HCT116 (cell line): ENCODE measurements around the gene CCDC124. TPM values are rescaled to one million over a fixed set of nuclear protein-coding genes. Genes with fewer than 3 reads are reported as not detected.
"Not testable (repeated sequence)": the region's sequence is repeated elsewhere in the genome, so short reads cannot be mapped to it uniquely, and the experiment has no call there.

Experiments used
- ATAC-seq: fragments of 200-7000 bp; cut with Tn5 transposase; 2 replicates; pipeline ENCODE4 v1.9.1; 2020; ENCODE audit warnings: mild to moderate bottlenecking, moderate library complexity
- BruUV-seq: library from RNA; stranded (reverse); fragments of 400-500 nt; replicated peaks from 2 replicates; lab custom pipeline; 2021; lab: Mats Ljungman, UMichigan
- CTCF ChIA-PET: fragments of 300-600 bp; sonication (Branson Sonifier 250); formaldehyde crosslinking; loops from one replicate; lab custom pipeline; 2021; ENCODE audit warnings: antibody characterized with exemption; lab: Charles Lee
- POLR2A ChIA-PET: fragments of 300-600, 350-600 bp; sonication (Branson Sonifier 250); formaldehyde crosslinking; loops from one replicate; lab custom pipeline; 2021; ENCODE audit warnings: antibody characterized with exemption; lab: Charles Lee
- RAD21 ChIA-PET, 2 experiments: fragments of 300-600 bp; sonication (Branson Sonifier 250); formaldehyde crosslinking; loops; one replicate each; lab custom pipeline; 2023; ENCODE audit warnings: low total read pairs in 2 of 2; ENCODE audit not compliant: uncharacterized antibody in 2 of 2, unreplicated experiment in 2 of 2, low non-redundant PET in 1 of 2; lab: Charles Lee
- DNase-seq: peaks from one replicate; pipeline ENCODE4 v3.0.0-alpha.2; 2010; ENCODE audit warnings: low read depth, low spot score
- H2AFZ ChIP-seq: fragments of 200-600 bp; shearing (Covaris generic), sonication (generic); 2 replicates; pipeline ENCODE4 v1.6.1; 2017; ENCODE audit warnings: low read depth, mixed run types, mixed read lengths, antibody characterized with exemption, low read length; ENCODE audit not compliant: poor library complexity, severe bottlenecking
- H3K27ac ChIP-seq: 2 replicates; pipeline ENCODE4 v1.5.1; 2012; ENCODE audit warnings: low read depth, low read length
- H3K27me3 ChIP-seq: fragments of 200-600 bp; sonication (generic); 2 replicates; pipeline ENCODE4 v1.6.1; 2016; ENCODE audit warnings: mixed run types, low read length, mixed read lengths; ENCODE audit not compliant: insufficient read depth
- H3K36me3 ChIP-seq, 2 experiments: fragments of 200-500 bp in 1 of 2; fragments of 200-600 bp in 1 of 2; sonication (Bioruptor generic) in 1 of 2; sonication (generic) in 1 of 2; 2 replicates each; pipeline versions ENCODE4 v1.5.1 to v1.6.1; 2014 to 2016; ENCODE audit warnings: low read length in 2 of 2, inconsistent platforms in 1 of 2, mixed read lengths in 1 of 2, mixed run types in 1 of 2; ENCODE audit not compliant: insufficient read depth in 2 of 2, control insufficient read depth in 1 of 2
- H3K4me1 ChIP-seq, 2 experiments: fragments of 200-600 bp in 1 of 2; sonication (generic) in 1 of 2; 2 replicates each; pipeline versions ENCODE4 v1.5.1 to v1.6.1; 2012 to 2017; ENCODE audit warnings: low read length in 2 of 2, inconsistent platforms in 1 of 2, mild to moderate bottlenecking in 1 of 2, mixed read lengths in 1 of 2, mixed run types in 1 of 2, moderate library complexity in 1 of 2; ENCODE audit not compliant: insufficient read depth in 2 of 2, control insufficient read depth in 1 of 2
- H3K4me2 ChIP-seq: fragments of 200-600 bp; sonication (generic); 2 replicates; pipeline ENCODE4 v1.6.1; 2017; ENCODE audit warnings: mixed run types, low read length, mixed read lengths
- H3K4me3 ChIP-seq, 2 experiments: fragments of 200-600 bp in 1 of 2; sonication (generic) in 1 of 2; replicated peaks in 1 of 2; 2 replicates each; pipeline ENCODE4 v1.5.1; 2011 to 2016; ENCODE audit warnings: low read length in 2 of 2, control low read depth in 1 of 2, low read depth in 1 of 2, mild to moderate bottlenecking in 1 of 2, mixed read lengths in 1 of 2, mixed run types in 1 of 2
- H3K79me2 ChIP-seq: fragments of 200-600 bp; sonication (generic); 2 replicates; pipeline ENCODE4 v1.6.1; 2017; ENCODE audit warnings: mild to moderate bottlenecking, mixed run types, low read length, moderate library complexity, mixed read lengths; ENCODE audit not compliant: insufficient read depth
- H3K9ac ChIP-seq: fragments of 200-600 bp; sonication (generic); 2 replicates; pipeline ENCODE4 v1.6.1; 2016; ENCODE audit warnings: low read length, mixed read lengths
- H3K9me2 ChIP-seq: fragments of 200-600 bp; sonication (generic), shearing (Covaris generic); 2 replicates; pipeline ENCODE4 v1.6.1; 2017; ENCODE audit warnings: mixed run types, mild to moderate bottlenecking, moderate library complexity; ENCODE audit not compliant: insufficient read depth
- H3K9me3 ChIP-seq, 2 experiments: fragments of 200-500 bp in 1 of 2; fragments of 200-600 bp in 1 of 2; sonication (Bioruptor generic) in 1 of 2; sonication (generic) in 1 of 2; 2 replicates each; pipeline ENCODE4 v1.6.1; 2014 to 2017; ENCODE audit warnings: low read length in 2 of 2, mixed read lengths in 2 of 2, inconsistent platforms in 1 of 2, low read depth in 1 of 2, mild to moderate bottlenecking in 1 of 2, mixed run types in 1 of 2, moderate library complexity in 1 of 2; ENCODE audit not compliant: control insufficient read depth in 1 of 2, insufficient read depth in 1 of 2
- H4K20me1 ChIP-seq: fragments of 200-600 bp; sonication (generic), shearing (Covaris generic); 2 replicates; pipeline ENCODE4 v1.6.1; 2017; ENCODE audit warnings: mixed run types, mild to moderate bottlenecking, moderate library complexity; ENCODE audit not compliant: insufficient read depth
- CEBPB ChIP-seq: IDR thresholded peaks from 2 replicates; pipeline ENCODE4 v1.6.1; 2012; ENCODE audit warnings: low read depth
- EGR1 ChIP-seq: IDR thresholded peaks from 2 replicates; pipeline ENCODE4 v1.6.1; 2012; ENCODE audit warnings: low read depth
- EZH2 ChIP-seq: fragments of 200-600 bp; sonication (generic); IDR thresholded peaks from 2 replicates; pipeline ENCODE4 v1.6.1; 2017; ENCODE audit warnings: antibody characterized with exemption, mixed run types
- FOSL1 ChIP-seq: IDR thresholded peaks from 2 replicates; pipeline ENCODE4 v1.6.1; 2012; ENCODE audit warnings: low read depth
- POLR2A ChIP-seq: IDR thresholded peaks from 2 replicates; pipeline ENCODE4 v1.7.0; 2011; ENCODE audit warnings: borderline replicate concordance; ENCODE audit not compliant: insufficient read depth, insufficient read length; ENCODE audit errors: extremely low read depth
- RAD21 ChIP-seq: IDR thresholded peaks from 2 replicates; pipeline ENCODE4 v1.6.1; 2012; ENCODE audit warnings: low read depth, mild to moderate bottlenecking
- SIN3A ChIP-seq: IDR thresholded peaks from 2 replicates; pipeline ENCODE4 v1.6.1; 2012; ENCODE audit warnings: low read depth
- SRF ChIP-seq: IDR thresholded peaks from 2 replicates; pipeline ENCODE4 v1.6.1; 2012; ENCODE audit warnings: low read depth
- ZFX ChIP-seq: fragments of 450-650 bp; IDR thresholded peaks from 2 replicates; pipeline ENCODE4 v1.6.1; 2017
- intact Hi-C: fragments of 100-400 bp; cut with micrococcal nuclease; formaldehyde crosslinking; loops from 2 replicates; pipeline ENCODE4 v1.10.0; 2022
- total RNA-seq: library from RNA; stranded (reverse); gene quantifications from one replicate; pipeline ENCODE4 v1.2.1, GENCODE V29; 2021; ENCODE audit not compliant: unreplicated experiment
- TF ChIP-seq, protein P1 (sequence below): IDR thresholded peaks from 2 replicates; pipeline ENCODE4 v1.6.1; 2012
- TF ChIP-seq, protein P2 (sequence below): IDR thresholded peaks from 2 replicates; pipeline ENCODE4 v1.6.1; 2012; ENCODE audit warnings: low read depth

CCDC124 gene
- total RNA-seq, 1 experiment from 2014 or later, result 177 TPM

DNA sequence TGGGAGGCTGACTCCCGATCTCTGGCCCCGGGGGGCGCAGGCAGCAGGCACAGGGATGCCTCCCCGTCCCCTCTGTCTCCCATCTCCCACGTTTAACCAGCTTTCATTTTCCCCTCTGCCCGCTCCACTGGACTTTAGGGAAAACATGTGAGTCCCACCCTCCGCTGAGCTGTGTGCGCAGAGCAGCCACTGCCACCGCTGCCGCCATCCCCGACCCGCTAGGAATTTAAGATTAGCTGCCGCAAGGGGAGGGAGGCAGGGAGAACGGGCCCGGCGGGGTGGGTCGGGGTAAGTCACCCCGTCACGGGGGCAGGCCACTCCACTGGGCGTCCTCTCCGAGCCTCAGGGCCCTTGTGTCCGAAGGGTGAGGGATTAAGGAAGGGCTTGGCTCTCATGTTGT, 49.6 kb downstream of the CCDC124 start:
- no peaks in the 10 kb centered on the region for H3K36me3 ChIP-seq
- peaks cover 0 to 12% of the 10 kb centered on the region in 2 experiments; a peak in 2 of 4 replicates for H3K4me1 ChIP-seq
- ATAC-seq, result no peak
- H4K20me1 ChIP-seq, result no peaks in the 10 kb centered on the region
- H3K27me3 ChIP-seq, result no peaks in the 10 kb centered on the region
- BruUV-seq, result no TSS peak
- RAD21 ChIA-PET, result no interaction called here
- no peak for TF ChIP-seq RAD21
- no peak for TF ChIP-seq CEBPB
- TF ChIP-seq, all 23 proteins: peak for 0
- Histone ChIP-seq H2AFZ (no peak overlapping the region), H3K79me2 (no peaks in the 10 kb centered on the region), H3K27ac (no peak overlapping the region), H3K9me3 (no peaks in the 10 kb centered on the region), H3K9ac (no peak overlapping the region), H3K4me3 (no peak overlapping the region), H3K4me2 (no peak overlapping the region), H3K9me2 (no peaks in the 10 kb centered on the region)
- no peak for DNase-seq
- CTCF ChIA-PET, result no interaction called here
- POLR2A ChIA-PET, result interaction anchor here (0.7 kb wide), 1 partner anchor 16 kb away, joined by 3 read pairs; no protein-coding TSS in a partner anchor
- intact Hi-C loops, result no loop called here

DNA sequence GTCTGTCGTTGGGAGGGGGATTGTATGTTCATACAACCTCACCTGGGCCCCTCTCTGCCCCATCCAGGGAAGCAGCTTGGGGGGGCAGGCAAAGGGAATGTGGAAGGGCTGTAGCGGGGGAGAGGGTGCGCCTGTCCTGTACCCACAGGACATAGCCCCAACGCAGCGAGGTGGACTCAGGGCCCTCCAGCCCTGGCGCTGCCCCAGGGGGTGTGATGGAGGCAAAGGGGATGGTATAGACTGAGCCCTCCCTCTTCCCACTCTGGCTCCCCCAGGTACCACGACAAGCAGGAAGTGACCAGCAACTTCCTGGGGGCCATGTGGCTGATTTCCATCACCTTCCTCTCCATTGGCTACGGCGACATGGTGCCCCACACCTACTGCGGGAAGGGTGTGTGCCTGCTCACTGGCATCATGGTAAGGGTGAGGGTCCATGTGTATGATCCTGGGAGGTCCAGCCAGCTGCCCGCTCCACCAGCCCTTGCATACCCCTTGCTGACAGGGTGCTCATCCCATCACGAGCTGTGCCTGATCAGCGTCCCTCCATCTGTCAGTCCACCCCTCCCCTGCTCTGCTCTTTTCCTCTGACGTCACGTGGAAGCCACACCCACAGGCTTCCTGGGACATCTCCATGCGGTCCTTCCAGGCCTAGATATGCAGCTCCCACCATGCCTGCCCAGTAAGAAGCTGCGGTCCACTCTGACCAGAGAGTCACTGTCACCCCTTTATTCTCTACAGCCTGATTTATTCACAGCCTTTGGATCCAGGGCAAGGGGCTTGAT, 52.4 kb downstream of the CCDC124 start:
- RAD21 ChIA-PET, result interaction anchor here in 1 of 2 experiments (0.6 kb wide), 1 partner anchor 47 kb away, joined by 3 read pairs; no protein-coding TSS in a partner anchor
- CTCF ChIA-PET, result no interaction called here
- peak overlapping the region; percentile 41 for H3K9ac ChIP-seq
- peaks cover 0 to 12% of the 10 kb centered on the region in 2 experiments; a peak in 2 of 4 replicates for H3K4me1 ChIP-seq
- H4K20me1 ChIP-seq, result no peaks in the 10 kb centered on the region
- H2AFZ ChIP-seq, result peak overlapping the region; percentile 1
- intact Hi-C loops, result no loop called here
- no peak overlapping the region for H3K27ac ChIP-seq
- no peaks in the 10 kb centered on the region for H3K36me3 ChIP-seq
- peak; percentile 23 for DNase-seq
- no peaks in the 10 kb centered on the region for H3K9me2 ChIP-seq
- no peaks in the 10 kb centered on the region for H3K27me3 ChIP-seq
- TSS peak; percentile 99 for BruUV-seq
- H3K79me2 ChIP-seq, result no peaks in the 10 kb centered on the region
- H3K4me3 ChIP-seq, result no peak overlapping the region
- TF ChIP-seq, protein P1, sequence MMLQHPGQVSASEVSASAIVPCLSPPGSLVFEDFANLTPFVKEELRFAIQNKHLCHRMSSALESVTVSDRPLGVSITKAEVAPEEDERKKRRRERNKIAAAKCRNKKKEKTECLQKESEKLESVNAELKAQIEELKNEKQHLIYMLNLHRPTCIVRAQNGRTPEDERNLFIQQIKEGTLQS, result no peak
- no peak for TF ChIP-seq FOSL1
- TF ChIP-seq EZH2, result no peak
- peak; percentile 75 for TF ChIP-seq POLR2A
- TF ChIP-seq EGR1, result no peak
- no peak; the same call in 1 of the 2 replicates for TF ChIP-seq ZFX
- no peak for TF ChIP-seq SIN3A
- TF ChIP-seq, protein P2, sequence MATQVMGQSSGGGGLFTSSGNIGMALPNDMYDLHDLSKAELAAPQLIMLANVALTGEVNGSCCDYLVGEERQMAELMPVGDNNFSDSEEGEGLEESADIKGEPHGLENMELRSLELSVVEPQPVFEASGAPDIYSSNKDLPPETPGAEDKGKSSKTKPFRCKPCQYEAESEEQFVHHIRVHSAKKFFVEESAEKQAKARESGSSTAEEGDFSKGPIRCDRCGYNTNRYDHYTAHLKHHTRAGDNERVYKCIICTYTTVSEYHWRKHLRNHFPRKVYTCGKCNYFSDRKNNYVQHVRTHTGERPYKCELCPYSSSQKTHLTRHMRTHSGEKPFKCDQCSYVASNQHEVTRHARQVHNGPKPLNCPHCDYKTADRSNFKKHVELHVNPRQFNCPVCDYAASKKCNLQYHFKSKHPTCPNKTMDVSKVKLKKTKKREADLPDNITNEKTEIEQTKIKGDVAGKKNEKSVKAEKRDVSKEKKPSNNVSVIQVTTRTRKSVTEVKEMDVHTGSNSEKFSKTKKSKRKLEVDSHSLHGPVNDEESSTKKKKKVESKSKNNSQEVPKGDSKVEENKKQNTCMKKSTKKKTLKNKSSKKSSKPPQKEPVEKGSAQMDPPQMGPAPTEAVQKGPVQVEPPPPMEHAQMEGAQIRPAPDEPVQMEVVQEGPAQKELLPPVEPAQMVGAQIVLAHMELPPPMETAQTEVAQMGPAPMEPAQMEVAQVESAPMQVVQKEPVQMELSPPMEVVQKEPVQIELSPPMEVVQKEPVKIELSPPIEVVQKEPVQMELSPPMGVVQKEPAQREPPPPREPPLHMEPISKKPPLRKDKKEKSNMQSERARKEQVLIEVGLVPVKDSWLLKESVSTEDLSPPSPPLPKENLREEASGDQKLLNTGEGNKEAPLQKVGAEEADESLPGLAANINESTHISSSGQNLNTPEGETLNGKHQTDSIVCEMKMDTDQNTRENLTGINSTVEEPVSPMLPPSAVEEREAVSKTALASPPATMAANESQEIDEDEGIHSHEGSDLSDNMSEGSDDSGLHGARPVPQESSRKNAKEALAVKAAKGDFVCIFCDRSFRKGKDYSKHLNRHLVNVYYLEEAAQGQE, result no peak
- TF ChIP-seq SRF, result no peak
- no peaks in the 10 kb centered on the region for H3K9me3 ChIP-seq
- peak overlapping the region; percentile 44 for H3K4me2 ChIP-seq
- POLR2A ChIA-PET, result interaction anchor here (0.8 to 1.6 kb wide), 2 partner anchors 12 to 38 kb away, joined by 5 read pairs; no protein-coding TSS in a partner anchor
- peak; percentile 88 for ATAC-seq

DNA sequence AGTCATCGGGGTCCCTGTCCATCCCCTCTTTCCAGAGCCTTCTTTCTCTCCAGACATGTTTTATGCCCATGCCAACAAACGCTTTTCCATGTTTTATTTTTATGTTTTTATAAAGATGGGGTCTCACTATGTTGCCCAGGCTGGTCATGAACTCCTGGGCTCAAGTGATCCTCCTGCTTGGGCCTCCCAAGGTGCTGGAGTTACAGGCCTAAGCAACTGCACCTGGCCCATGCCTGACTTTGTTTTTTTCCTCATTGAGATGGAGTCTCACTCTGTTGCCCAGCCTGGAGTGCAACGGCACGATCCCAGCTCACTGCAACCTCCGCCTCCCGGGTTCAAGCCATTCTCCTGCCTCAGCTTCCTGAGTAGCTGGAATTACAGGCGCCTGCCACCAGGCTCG, 53.8 kb downstream of the CCDC124 start:
- DNase-seq, H3K4me3 ChIP-seq, H3K9me2 ChIP-seq, RAD21 ChIA-PET, H3K36me3 ChIP-seq, CTCF ChIA-PET, intact Hi-C loops, H3K27me3 ChIP-seq, H3K79me2 ChIP-seq, H3K27ac ChIP-seq, H4K20me1 ChIP-seq, H2AFZ ChIP-seq, H3K4me2 ChIP-seq, BruUV-seq, H3K9ac ChIP-seq, H3K9me3 ChIP-seq, ATAC-seq: not testable (repeated sequence)
- POLR2A ChIA-PET, result interaction anchor here (0.6 to 0.8 kb wide), 2 partner anchors 12 to 259 kb away, joined by 3 read pairs; no protein-coding TSS in a partner anchor
- H3K4me1 ChIP-seq, result peaks cover 0 to 12% of the 10 kb centered on the region in 2 experiments; a peak in 2 of 4 replicates
